Ectodermal cell (in vitro differentiated cells): ENCODE data around the gene LIPT1.

Experiments used
- H3K27ac ChIP-seq: 2 replicates; pipeline ENCODE4 v1.7.0; 2013; ENCODE audit warnings: mild to moderate bottlenecking, low read depth, low read length; ENCODE audit not compliant: insufficient read depth, poor library complexity, severe bottlenecking
- H3K27me3 ChIP-seq: 2 replicates; pipeline ENCODE4 v1.7.0; 2013; ENCODE audit warnings: mild to moderate bottlenecking, low read length; ENCODE audit not compliant: insufficient read depth, control insufficient read depth, poor library complexity, severe bottlenecking
- H3K36me3 ChIP-seq: one replicate; pipeline ENCODE4 v1.7.0; 2013; ENCODE audit warnings: low read length; ENCODE audit not compliant: control insufficient read depth, insufficient read depth
- H3K4me1 ChIP-seq: one replicate; pipeline ENCODE4 v1.7.0; 2013; ENCODE audit warnings: low read length; ENCODE audit not compliant: control insufficient read depth, insufficient read depth
- H3K4me3 ChIP-seq: 2 replicates; pipeline ENCODE4 v1.7.0; 2013; ENCODE audit warnings: low read depth, low read length, control low read depth; ENCODE audit not compliant: insufficient read depth
- H3K9me3 ChIP-seq: 2 replicates; pipeline ENCODE4 v1.7.0; 2013; ENCODE audit warnings: mild to moderate bottlenecking, low read length, moderate library complexity; ENCODE audit not compliant: control insufficient read depth
- WGBS, 2 experiments: methylation state at CpG; one replicate each; pipeline ENCODE4 v1.1.7; 2013; ENCODE audit warnings: missing lambda C conversion rate in 2 of 2; 5-methylcytosine and 5-hydroxymethylcytosine counted together

The LIPT1 gene

DNA sequence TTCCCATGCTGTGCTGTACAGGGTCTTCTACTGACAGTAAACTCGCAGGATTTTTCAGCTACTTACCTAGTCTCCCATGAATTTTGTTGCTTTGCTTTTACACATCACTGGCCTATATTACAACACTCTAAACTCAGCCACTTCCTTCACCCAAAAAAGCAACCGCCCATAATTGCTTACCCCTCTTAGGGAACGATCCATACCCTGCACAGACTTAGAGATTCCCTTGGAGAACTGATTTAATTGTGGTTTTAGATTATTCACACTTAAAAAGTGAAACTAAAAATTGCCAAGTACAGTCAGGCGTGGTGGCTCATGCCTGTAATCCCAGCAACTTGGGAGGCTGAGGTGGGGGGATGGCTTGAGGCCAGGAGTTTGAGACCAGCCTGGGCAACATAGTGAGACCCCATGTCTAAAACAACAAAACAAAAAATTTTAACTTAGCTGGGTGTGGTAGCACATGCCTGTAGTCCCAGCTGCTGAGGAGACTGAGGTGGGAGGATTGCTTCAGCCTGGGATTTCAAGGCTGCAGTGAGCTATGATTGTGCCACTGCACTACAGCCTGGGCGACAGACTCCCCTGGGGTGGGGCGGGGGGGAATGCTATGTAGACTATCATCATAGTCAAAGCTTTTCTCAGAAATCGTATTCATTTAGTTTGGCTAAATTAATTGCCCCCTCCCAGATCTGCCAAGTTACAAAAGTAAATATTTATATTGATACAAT lies 45.5 kb downstream of the LIPT1 start:
- Histone ChIP-seq H3K36me3 (peaks cover 19% of the 10 kb centered on the region), H3K27me3 (no peaks in the 10 kb centered on the region), H3K4me3 (no peak overlapping the region), H3K27ac (no peak overlapping the region), H3K9me3 (no peaks in the 10 kb centered on the region), H3K4me1 (no peaks in the 10 kb centered on the region)
- 94 to 100% methylated on average over 6 of the region's 7 CpGs for WGBS, 2 experiments

- WGBS, 2 experiments, result 86 to 91% methylated on average over 3 of the region's 4 CpGs
- no peaks in the 10 kb centered on the region for H3K9me3 ChIP-seq
- no peak overlapping the region for H3K4me3 ChIP-seq
- H3K4me1 ChIP-seq, result no peaks in the 10 kb centered on the region
- H3K27ac ChIP-seq, result no peak overlapping the region
- H3K27me3 ChIP-seq, result no peaks in the 10 kb centered on the region
- H3K36me3 ChIP-seq, result peaks cover 5% of the 10 kb centered on the region
These were observed 47.4 kb downstream of the LIPT1 start for GRCh38 chr2:99201959-99202678.

DNA sequence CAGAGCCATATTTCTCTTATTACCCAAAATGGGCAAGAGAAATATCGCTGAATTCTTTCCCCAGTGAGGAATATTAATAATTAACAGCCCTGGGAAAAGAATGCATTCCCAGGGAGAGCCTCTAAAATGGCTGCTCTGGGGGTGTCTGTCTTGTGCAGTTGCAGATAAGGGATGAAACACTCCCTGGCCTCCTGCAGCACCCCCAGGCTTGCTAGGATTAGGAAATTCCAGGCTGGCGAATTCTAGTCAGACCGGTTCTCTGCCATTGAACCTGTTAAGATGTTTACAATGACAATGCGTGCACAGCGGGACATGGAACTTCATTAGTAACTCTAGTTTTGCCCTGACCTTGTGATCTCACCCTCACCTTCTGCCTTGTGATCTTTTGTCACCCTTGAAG lies 50.7 kb downstream of the LIPT1 start:
- no peaks in the 10 kb centered on the region for H3K9me3 ChIP-seq
- H3K4me1 ChIP-seq, result no peaks in the 10 kb centered on the region
- no peak overlapping the region for H3K27ac ChIP-seq
- H3K36me3 ChIP-seq, result no peaks in the 10 kb centered on the region
- WGBS, 2 experiments, result 90 to 91% methylated on average over 5 of the region's 5 CpGs
- H3K27me3 ChIP-seq, result no peaks in the 10 kb centered on the region
- H3K4me3 ChIP-seq, result no peak overlapping the region
